Measurements from ENCODE around the gene AEBP2. TPM values are rescaled to one million over a fixed set of nuclear protein-coding genes. Genes with fewer than 3 reads are reported as not detected.

The AEBP2 gene
- total and polyA plus RNA-seq, 2 of the 4 experiments (the other 2 are of a cell fraction), result 15.5 to 21.7 TPM

DNA sequence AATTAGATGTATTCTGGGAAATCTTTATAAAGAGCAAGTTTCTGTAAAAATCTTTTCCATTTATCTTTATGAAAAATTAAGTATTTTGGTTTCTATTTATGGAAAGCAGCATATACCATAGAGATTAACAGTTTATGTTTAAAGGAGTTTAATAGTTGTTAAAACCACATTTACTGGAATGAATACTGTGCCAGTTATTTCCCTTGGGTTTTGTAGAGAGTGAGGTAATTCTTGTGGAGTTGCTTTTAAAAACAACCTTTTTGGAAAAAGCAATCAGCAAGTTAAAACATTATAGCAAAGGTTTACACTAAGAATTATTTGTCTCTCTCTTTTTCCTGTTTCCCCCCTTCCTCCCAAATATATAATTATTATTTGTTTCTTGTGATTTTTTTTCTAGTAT is 34.9 kb downstream of the AEBP2 start:
- H3K4me2 ChIP-seq (ENCODE audit: low read depth, low read length), result no peak overlapping the region
- no TSS peak for BruUV-seq (replicated peaks)
- H3K4me3 ChIP-seq (ENCODE audit: insufficient read depth, low read depth, low read length), result no peak overlapping the region
- H3K9me3 ChIP-seq (ENCODE audit: control insufficient read depth, insufficient read depth, low read length), result no peaks in the 10 kb centered on the region
- no peak overlapping the region for H4K91ac ChIP-seq (ENCODE audit: insufficient read depth, low read depth, low read length)
- peaks cover 3% of the 10 kb centered on the region; the same call in 1 of the 2 replicates for H3K4me1 ChIP-seq (ENCODE audit: control insufficient read depth, insufficient read depth, low read length)
- no peak overlapping the region for H4K8ac ChIP-seq (ENCODE audit: low read depth in 2 of 2, low read length in 2 of 2)
- no peak overlapping the region for H3K23ac ChIP-seq (ENCODE audit: low read depth, low read length)
- peaks cover 32% of the 10 kb centered on the region; the same call in 1 of the 2 replicates for H4K20me1 ChIP-seq (ENCODE audit: insufficient read depth, low read length)
- H3K79me1 ChIP-seq (ENCODE audit: low read depth in 1 of 2, low read length in 2 of 2), result peaks cover 21 to 56% of the 10 kb centered on the region in 2 experiments
- peaks cover 17% of the 10 kb centered on the region for H3K36me3 ChIP-seq (ENCODE audit: control insufficient read depth, insufficient read depth, low read length)
- no peak overlapping the region for H3K14ac ChIP-seq (replicated peaks; ENCODE audit: low read depth, low read length)
- in situ Hi-C loops (cut with MboI; ENCODE audit: low sequenced_read_pairs), result no loop called here
- no peak overlapping the region for H3K9ac ChIP-seq (ENCODE audit: low read depth, low read length)
- H2AK9ac ChIP-seq (replicated peaks; ENCODE audit: low read depth, low read length, poor library complexity), result no peak overlapping the region
- intact Hi-C loops (cut with micrococcal nuclease), result no loop called here
- no peak; the same call in 1 of the 2 replicates for ATAC-seq (ENCODE audit: low read depth)
- no peak overlapping the region for H2AFZ ChIP-seq (replicated peaks; ENCODE audit: low read length, poor library complexity)
- no peak overlapping the region for H2AK5ac ChIP-seq (ENCODE audit: low read depth, low read length)
- H3K18ac ChIP-seq (ENCODE audit: low read depth, low read length), result no peak overlapping the region
- no peak overlapping the region for H2BK5ac ChIP-seq (ENCODE audit: low read depth, low read length, poor library complexity, severe bottlenecking)
- dilution Hi-C loops (cut with HindIII; ENCODE audit: low sequenced_read_pairs, unreplicated experiment), result no loop called here
- H3K27me3 ChIP-seq (ENCODE audit: control insufficient read depth, insufficient read depth, low read length), result no peaks in the 10 kb centered on the region
- no peak overlapping the region for H2BK20ac ChIP-seq (ENCODE audit: low read depth, low read length)
- H2BK15ac ChIP-seq (ENCODE audit: low read depth, low read length), result no peak overlapping the region
- no peak overlapping the region for H4K5ac ChIP-seq (ENCODE audit: low read depth, low read length)
- no peak for TF ChIP-seq MAFK (IDR thresholded peaks at IDR 0.05; ENCODE audit: low read depth, low read length)
- no peak for TF ChIP-seq CHD1 (IDR thresholded peaks at IDR 0.05; ENCODE audit: low read depth, low read length)
- no peak for TF ChIP-seq CTCF (conservative IDR thresholded peaks at IDR 0.05; ENCODE audit: low read depth, low read length)
- TF ChIP-seq, protein P1, sequence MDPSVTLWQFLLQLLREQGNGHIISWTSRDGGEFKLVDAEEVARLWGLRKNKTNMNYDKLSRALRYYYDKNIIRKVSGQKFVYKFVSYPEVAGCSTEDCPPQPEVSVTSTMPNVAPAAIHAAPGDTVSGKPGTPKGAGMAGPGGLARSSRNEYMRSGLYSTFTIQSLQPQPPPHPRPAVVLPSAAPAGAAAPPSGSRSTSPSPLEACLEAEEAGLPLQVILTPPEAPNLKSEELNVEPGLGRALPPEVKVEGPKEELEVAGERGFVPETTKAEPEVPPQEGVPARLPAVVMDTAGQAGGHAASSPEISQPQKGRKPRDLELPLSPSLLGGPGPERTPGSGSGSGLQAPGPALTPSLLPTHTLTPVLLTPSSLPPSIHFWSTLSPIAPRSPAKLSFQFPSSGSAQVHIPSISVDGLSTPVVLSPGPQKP (IDR thresholded peaks at IDR 0.05; ENCODE audit: borderline replicate concordance, low read depth, low read length), result no peak
- no peak for TF ChIP-seq RAD21 (IDR thresholded peaks at IDR 0.05; ENCODE audit: low read length)
- no peak for TF ChIP-seq BHLHE40 (IDR thresholded peaks at IDR 0.05; ENCODE audit: low read depth, low read length)
- TF ChIP-seq MXI1 (IDR thresholded peaks at IDR 0.05; ENCODE audit: borderline replicate concordance, low read depth, low read length), result no peak
- TF ChIP-seq USF2 (IDR thresholded peaks at IDR 0.05; ENCODE audit: low read depth, low read length), result no peak
- TF ChIP-seq SMC3 (IDR thresholded peaks at IDR 0.05; ENCODE audit: low read depth, low read length), result no peak
- TF ChIP-seq FOS (IDR thresholded peaks at IDR 0.05; ENCODE audit: low read depth, low read length), result no peak
- no peak for TF ChIP-seq NFE2L2 (IDR thresholded peaks at IDR 0.05; ENCODE audit: low read depth, low read length)
- no peak for TF ChIP-seq RCOR1 (IDR thresholded peaks at IDR 0.05; ENCODE audit: insufficient replicate concordance, low read length)
- TF ChIP-seq MAZ (IDR thresholded peaks at IDR 0.05; ENCODE audit: borderline replicate concordance, low read depth, low read length), result no peak
- TF ChIP-seq POLR2A (IDR thresholded peaks at IDR 0.05; ENCODE audit: low read depth, low read length), result no peak
- no peak for TF ChIP-seq CEBPB (IDR thresholded peaks at IDR 0.05; ENCODE audit: low read depth, low read length)
- no peak for TF ChIP-seq RFX5 (IDR thresholded peaks at IDR 0.05; ENCODE audit: low read depth, low read length)
- DNase-seq, result no peak
- no peak overlapping the region for H3K27ac ChIP-seq (ENCODE audit: insufficient read depth, low read length)
- peaks cover 7% of the 10 kb centered on the region; the same call in 1 of the 2 replicates for H3K9me1 ChIP-seq (ENCODE audit: insufficient read depth, low read length)
- POLR2A ChIA-PET (ENCODE audit: unreplicated experiment), result interaction anchor here (0.5 kb wide), 1 partner anchor 168 kb away, joined by 4 read pairs; no protein-coding TSS in a partner anchor
- no peak overlapping the region for H2BK120ac ChIP-seq (ENCODE audit: low read depth, low read length)
- CTCF ChIA-PET, result no interaction called here
- no peak overlapping the region for H3K4ac ChIP-seq (ENCODE audit: low read depth, low read length)
- H3K56ac ChIP-seq (ENCODE audit: extremely low read depth, insufficient read depth, low read length), result no peak overlapping the region

Measured in IMR-90 (cell line).